Measurements from ENCODE around the gene TPRG1.

TPRG1 gene

GRCh38 chr3:189167027-189167766 lies 4.6 kb upstream of the TPRG1 start:
- DNase-seq, result no peak

GRCh38 chr3:189168711-189169110 lies 3.1 kb upstream of the TPRG1 start:
- DNase-seq, result no peak

GRCh38 chr3:189169728-189170127 lies 2.0 kb upstream of the TPRG1 start:
- no peak for DNase-seq

- no peak for DNase-seq
Measured at GRCh38 chr3:189170559-189170958, 1.2 kb upstream of the TPRG1 start.

- no peak for DNase-seq
Measured at GRCh38 chr3:189172668-189173419, 1.1 kb downstream of the TPRG1 start.

- DNase-seq, result no peak
Measured at GRCh38 chr3:189184566-189184965, 12.8 kb downstream of the TPRG1 start.

- no peak for DNase-seq
Measured at GRCh38 chr3:189186101-189186500, 14.3 kb downstream of the TPRG1 start.

GRCh38 chr3:189188466-189188865 lies 16.7 kb downstream of the TPRG1 start:
- no peak for DNase-seq

GRCh38 chr3:189192725-189193124 lies 21.0 kb downstream of the TPRG1 start:
- no peak for DNase-seq

GRCh38 chr3:189195302-189195701 lies 23.5 kb downstream of the TPRG1 start:
- DNase-seq, result no peak

GRCh38 chr3:189202106-189202505 lies 30.3 kb downstream of the TPRG1 start:
- no peak for DNase-seq

GRCh38 chr3:189202583-189202982 lies 30.8 kb downstream of the TPRG1 start:
- no peak for DNase-seq

- no peak for DNase-seq
Measured at GRCh38 chr3:189204167-189204866, 32.5 kb downstream of the TPRG1 start.

- DNase-seq, result no peak
Measured at GRCh38 chr3:189204937-189205336, 33.2 kb downstream of the TPRG1 start.

- no peak for DNase-seq
Measured at GRCh38 chr3:189210251-189210770, 38.5 kb downstream of the TPRG1 start.

GRCh38 chr3:189212681-189213080 lies 40.9 kb downstream of the TPRG1 start:
- no peak for DNase-seq

GRCh38 chr3:189214651-189215050 lies 42.9 kb downstream of the TPRG1 start:
- no peak for DNase-seq

- no peak for DNase-seq
Measured at GRCh38 chr3:189222927-189223636, 51.3 kb downstream of the TPRG1 start.

- DNase-seq, result no peak
Measured at GRCh38 chr3:189225431-189225830, 53.7 kb downstream of the TPRG1 start.

- no peak for DNase-seq
Measured at GRCh38 chr3:189227249-189227648, 55.5 kb downstream of the TPRG1 start.

GRCh38 chr3:189229196-189229828 lies 57.5 kb downstream of the TPRG1 start:
- no peak for DNase-seq

GRCh38 chr3:189232790-189233189 lies 61.0 kb downstream of the TPRG1 start:
- DNase-seq, result no peak
